ENCODE results near the gene FLT3. TPM values are rescaled to one million over a fixed set of nuclear protein-coding genes. Genes with fewer than 3 reads are reported as not detected.

The FLT3 gene
- polyA plus RNA-seq, 3 donors = 2.1 to 5.3 (median 3.7) TPM

DNA sequence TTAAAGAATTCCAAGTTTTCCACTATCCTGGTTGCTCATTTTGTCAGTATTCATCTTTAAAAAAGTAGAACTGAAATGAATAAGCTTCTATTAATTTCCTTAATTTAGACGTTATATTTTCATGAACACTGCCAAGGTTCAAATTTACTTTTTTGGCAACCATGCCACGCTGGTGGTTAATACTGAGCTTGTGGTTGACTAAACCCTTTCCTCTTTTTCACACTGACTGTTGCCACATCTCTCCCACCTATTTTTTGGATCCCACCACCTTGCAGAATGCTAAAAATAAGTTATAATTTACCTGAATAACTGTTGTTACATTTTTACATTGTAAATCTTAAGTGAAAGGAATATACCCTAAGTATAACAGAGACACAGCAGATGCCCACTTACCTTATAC, 45.0 kb downstream of the FLT3 start:
- no peaks in the 10 kb centered on the region for H3K36me3 ChIP-seq (replicated peaks in 1 of 2; ENCODE audit: control insufficient read depth in 1 of 2, insufficient read depth in 2 of 2, low read length in 2 of 2)
- no peak overlapping the region for H3K9ac ChIP-seq (ENCODE audit: insufficient read depth, low read length, poor library complexity, severe bottlenecking)
- no peaks in the 10 kb centered on the region for H3K27me3 ChIP-seq (ENCODE audit: control insufficient read depth in 2 of 2, insufficient read depth in 2 of 2, low read length in 2 of 2)
- H3K9me3 Mint-ChIP-seq = no peaks in the 10 kb centered on the region
- no peaks in the 10 kb centered on the region for H4K20me1 ChIP-seq (ENCODE audit: insufficient read depth, low read length)
- WGBS (ENCODE audit: insufficient coverage) = no CpG with 5 or more reads among the region's 2 CpGs
- H3K4me1 Mint-ChIP-seq = peaks cover 44% of the 10 kb centered on the region
- H3K4me3 Mint-ChIP-seq = no peak overlapping the region
- H3K36me3 Mint-ChIP-seq = peaks cover 9 to 10% of the 10 kb centered on the region in 2 donors
- intact Hi-C loops (cut with micrococcal nuclease) = loop anchor here in 1 of 2 donors (5.0 kb wide), 1 partner anchor 37 kb away; no protein-coding TSS in a partner anchor
- peaks cover 26 to 32% of the 10 kb centered on the region in 2 donors for H3K4me1 ChIP-seq (ENCODE audit: control insufficient read depth in 1 of 2, insufficient read depth in 2 of 2, low read length in 2 of 2)
- H3K27me3 Mint-ChIP-seq (ENCODE audit: low read depth in 3 of 3) = no peaks in the 10 kb centered on the region
- H3K27ac Mint-ChIP-seq = no peak overlapping the region
- no peak overlapping the region for H3K4me2 ChIP-seq (replicated peaks; ENCODE audit: extremely low read depth, low read length, poor library complexity, severe bottlenecking)
- TF ChIP-seq, protein P1, sequence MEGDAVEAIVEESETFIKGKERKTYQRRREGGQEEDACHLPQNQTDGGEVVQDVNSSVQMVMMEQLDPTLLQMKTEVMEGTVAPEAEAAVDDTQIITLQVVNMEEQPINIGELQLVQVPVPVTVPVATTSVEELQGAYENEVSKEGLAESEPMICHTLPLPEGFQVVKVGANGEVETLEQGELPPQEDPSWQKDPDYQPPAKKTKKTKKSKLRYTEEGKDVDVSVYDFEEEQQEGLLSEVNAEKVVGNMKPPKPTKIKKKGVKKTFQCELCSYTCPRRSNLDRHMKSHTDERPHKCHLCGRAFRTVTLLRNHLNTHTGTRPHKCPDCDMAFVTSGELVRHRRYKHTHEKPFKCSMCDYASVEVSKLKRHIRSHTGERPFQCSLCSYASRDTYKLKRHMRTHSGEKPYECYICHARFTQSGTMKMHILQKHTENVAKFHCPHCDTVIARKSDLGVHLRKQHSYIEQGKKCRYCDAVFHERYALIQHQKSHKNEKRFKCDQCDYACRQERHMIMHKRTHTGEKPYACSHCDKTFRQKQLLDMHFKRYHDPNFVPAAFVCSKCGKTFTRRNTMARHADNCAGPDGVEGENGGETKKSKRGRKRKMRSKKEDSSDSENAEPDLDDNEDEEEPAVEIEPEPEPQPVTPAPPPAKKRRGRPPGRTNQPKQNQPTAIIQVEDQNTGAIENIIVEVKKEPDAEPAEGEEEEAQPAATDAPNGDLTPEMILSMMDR (IDR thresholded peaks at IDR 0.05) = no peak
- no peak for DNase-seq
- no peak overlapping the region for H3K4me3 ChIP-seq (replicated peaks in 1 of 3; ENCODE audit: low read depth in 2 of 3, low read length in 3 of 3)
- no peak overlapping the region for H2AFZ ChIP-seq (ENCODE audit: insufficient read depth, low read depth, low read length, poor library complexity, severe bottlenecking)
- no peak overlapping the region for H3K27ac ChIP-seq (ENCODE audit: low read depth in 1 of 2, low read length in 2 of 2)
- H3K79me2 ChIP-seq (ENCODE audit: insufficient read depth, low read length) = no peaks in the 10 kb centered on the region
- no peaks in the 10 kb centered on the region for H3K9me3 ChIP-seq (replicated peaks in 1 of 2; ENCODE audit: control insufficient read depth in 1 of 2, insufficient read depth in 1 of 2, low read length in 2 of 2)

DNA sequence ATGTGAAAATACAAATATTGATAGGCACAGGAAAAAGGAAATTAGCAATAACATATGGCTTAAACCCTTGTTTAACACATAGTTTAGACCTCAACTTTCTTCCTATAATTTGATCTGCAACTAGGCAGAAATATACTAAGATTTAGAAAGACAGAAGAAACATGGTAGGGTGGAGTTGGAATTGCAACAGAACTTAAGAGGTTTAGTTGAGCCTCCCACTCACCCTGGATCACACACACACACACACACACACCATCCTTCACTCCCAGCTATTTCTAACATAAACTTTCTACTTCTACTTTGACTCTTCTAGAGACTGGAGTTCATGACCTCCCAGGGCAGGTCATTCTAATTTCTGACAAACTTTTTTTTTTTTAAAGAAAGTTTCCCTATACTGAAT, 47.4 kb downstream of the FLT3 start:
- Histone ChIP-seq H3K4me1 (ENCODE audit: control insufficient read depth in 1 of 2, insufficient read depth in 2 of 2, low read length in 2 of 2) (peaks cover 15 to 22% of the 10 kb centered on the region in 2 donors), H4K20me1 (ENCODE audit: insufficient read depth, low read length) (no peaks in the 10 kb centered on the region), H3K9ac (ENCODE audit: insufficient read depth, low read length, poor library complexity, severe bottlenecking) (no peak overlapping the region), H3K27ac (ENCODE audit: low read depth in 1 of 2, low read length in 2 of 2) (peak overlapping the region in 1 of 2 donors; percentile 23), H3K4me3 (replicated peaks in 1 of 3; ENCODE audit: low read depth in 2 of 3, low read length in 3 of 3) (no peak overlapping the region), H3K4me2 (replicated peaks; ENCODE audit: extremely low read depth, low read length, poor library complexity, severe bottlenecking) (no peak overlapping the region), H3K9me3 (replicated peaks in 1 of 2; ENCODE audit: control insufficient read depth in 1 of 2, insufficient read depth in 1 of 2, low read length in 2 of 2) (no peaks in the 10 kb centered on the region), H3K27me3 (ENCODE audit: control insufficient read depth in 2 of 2, insufficient read depth in 2 of 2, low read length in 2 of 2) (no peaks in the 10 kb centered on the region), H3K36me3 (replicated peaks in 1 of 2; ENCODE audit: control insufficient read depth in 1 of 2, insufficient read depth in 2 of 2, low read length in 2 of 2) (no peaks in the 10 kb centered on the region), H3K79me2 (ENCODE audit: insufficient read depth, low read length) (no peaks in the 10 kb centered on the region), H2AFZ (ENCODE audit: insufficient read depth, low read depth, low read length, poor library complexity, severe bottlenecking) (no peak overlapping the region)
- peaks cover 38% of the 10 kb centered on the region for H3K4me1 Mint-ChIP-seq
- peak overlapping the region in 2 of 7 donors; percentile 59 for H3K27ac Mint-ChIP-seq
- H3K9me3 Mint-ChIP-seq = no peaks in the 10 kb centered on the region
- intact Hi-C loops (cut with micrococcal nuclease) = no loop called here
- H3K36me3 Mint-ChIP-seq = peaks cover 9 to 10% of the 10 kb centered on the region in 2 donors
- H3K4me3 Mint-ChIP-seq = no peak overlapping the region
- no peaks in the 10 kb centered on the region for H3K27me3 Mint-ChIP-seq (ENCODE audit: low read depth in 3 of 3)
- no peak for DNase-seq
- TF ChIP-seq, protein P1 (IDR thresholded peaks at IDR 0.05) = no peak
